ENCODE measurements around the gene SERPINB4.
"Not testable (repeated sequence)": the region's sequence is repeated elsewhere in the genome, so short reads cannot be mapped to it uniquely, and the experiment has no call there.

The SERPINB4 gene

DNA sequence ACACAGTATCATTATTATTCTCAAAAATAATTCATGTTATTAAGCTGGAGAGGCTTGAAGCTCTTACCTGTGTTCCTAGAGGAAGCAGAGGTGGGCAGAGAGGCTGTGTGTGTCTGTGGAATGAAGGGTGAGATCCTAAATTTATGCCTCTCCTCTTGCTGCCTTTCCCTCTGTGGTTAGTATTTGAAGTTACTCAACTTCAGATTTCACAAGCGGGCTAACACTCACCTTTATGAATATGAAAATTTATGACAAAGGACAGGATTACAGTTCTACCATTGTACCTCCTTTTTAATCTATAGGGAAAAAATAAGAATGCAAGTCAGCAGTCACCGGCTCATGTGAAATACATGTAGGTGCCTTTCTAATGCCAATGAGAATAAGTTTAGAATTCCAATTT is at the start of gene SERPINB4:
Gene SERPINB4 (minus strand): TSS at position 115 of the 400 bp plus-strand sequence. CDS start 679 bp downstream, outside the sequence.
- H3K27ac Mint-ChIP-seq, H3K4me1 Mint-ChIP-seq, H3K4me3 Mint-ChIP-seq, DNase-seq, H3K27me3 Mint-ChIP-seq, ATAC-seq, H3K9me3 Mint-ChIP-seq: not testable (repeated sequence)

GRCh38 chr18:63689064-63689463 is 45.0 kb upstream of the SERPINB4 start:
- H3K4me3 Mint-ChIP-seq = no peak overlapping the region
- no peaks in the 10 kb centered on the region for H3K4me1 Mint-ChIP-seq
- no peaks in the 10 kb centered on the region for H3K27me3 Mint-ChIP-seq
- ATAC-seq (no peak), DNase-seq (no peak)
- peaks cover 6 to 14% of the 10 kb centered on the region in 2 donors for H3K9me3 Mint-ChIP-seq
- H3K27ac Mint-ChIP-seq = no peak overlapping the region

DNA sequence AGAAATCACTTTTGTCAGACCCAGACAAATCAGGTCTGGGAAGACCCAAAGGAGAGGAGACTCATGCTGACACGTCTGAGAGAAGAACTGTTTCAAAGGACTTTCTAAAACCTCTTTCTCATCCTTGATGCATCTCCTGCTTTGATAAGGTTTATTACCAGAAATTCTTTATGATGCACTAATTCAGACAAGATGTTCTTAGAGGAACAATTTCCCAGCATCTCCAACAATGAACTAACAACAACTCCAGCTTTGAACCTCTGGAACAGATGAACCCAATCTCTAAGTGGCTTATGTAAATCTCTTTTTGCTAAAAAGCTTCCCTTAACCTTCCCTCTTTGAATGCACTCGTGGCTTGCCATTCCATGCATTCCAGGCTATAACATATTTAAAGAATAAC is 42.8 kb upstream of the SERPINB4 start:
- Mint-ChIP-seq H3K4me3 (no peak overlapping the region), H3K27ac (no peak overlapping the region), H3K4me1 (no peaks in the 10 kb centered on the region), H3K27me3 (no peaks in the 10 kb centered on the region), H3K9me3 (peaks cover 6 to 13% of the 10 kb centered on the region in 2 donors)
- DNase-seq = no peak
- ATAC-seq = no peak

DNA sequence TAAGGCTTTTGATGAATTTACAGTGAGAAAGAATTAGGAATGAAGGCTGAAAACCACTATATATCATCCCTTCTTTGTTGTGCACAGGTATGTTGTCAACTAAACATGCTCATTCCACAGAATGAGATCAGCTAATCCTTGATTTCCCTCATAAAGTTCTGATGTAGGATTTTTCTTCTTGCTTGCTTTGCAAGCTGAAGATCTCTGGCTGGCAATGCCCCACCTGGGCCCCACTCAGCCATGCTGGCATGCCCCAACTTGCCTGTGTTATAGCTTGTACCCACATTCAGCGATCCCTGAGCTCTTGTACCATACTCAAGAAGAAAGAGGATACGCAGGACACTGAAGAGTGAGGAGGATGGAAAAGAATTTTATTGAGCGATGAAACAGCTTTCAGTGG is 40.7 kb upstream of the SERPINB4 start:
- H3K4me1 Mint-ChIP-seq = no peaks in the 10 kb centered on the region
- DNase-seq = no peak
- H3K27ac Mint-ChIP-seq = no peak overlapping the region
- no peak for ATAC-seq
- no peaks in the 10 kb centered on the region for H3K27me3 Mint-ChIP-seq
- peaks cover 6 to 12% of the 10 kb centered on the region in 2 donors for H3K9me3 Mint-ChIP-seq
- H3K4me3 Mint-ChIP-seq = no peak overlapping the region

DNA sequence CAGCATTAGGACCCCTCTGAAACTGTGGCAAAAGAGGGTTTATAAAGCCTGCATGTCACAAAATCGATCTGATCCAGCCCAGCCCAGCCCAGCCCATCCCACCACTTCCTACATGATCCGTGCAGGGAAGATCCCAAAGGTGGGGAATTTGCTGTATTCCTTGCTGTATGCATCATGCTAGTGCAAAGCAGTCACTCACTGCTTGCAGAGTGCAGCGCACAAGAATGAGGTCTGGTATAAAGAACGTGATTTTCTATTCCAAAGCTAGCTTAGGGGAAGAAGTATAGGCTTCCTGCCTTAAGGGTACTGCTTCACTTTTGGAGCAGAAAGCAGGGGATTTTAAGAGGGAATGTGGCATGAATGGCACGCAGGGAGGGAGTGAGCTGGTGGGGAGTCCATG is 39.8 kb upstream of the SERPINB4 start:
- Mint-ChIP-seq H3K4me1 (no peaks in the 10 kb centered on the region), H3K27ac (no peak overlapping the region), H3K9me3 (peaks cover under 1 to 5% of the 10 kb centered on the region in 2 donors), H3K4me3 (no peak overlapping the region), H3K27me3 (no peaks in the 10 kb centered on the region)
- ATAC-seq (no peak), DNase-seq (no peak)

- DNase-seq (no peak), ATAC-seq (no peak)
- H3K27ac Mint-ChIP-seq = no peak overlapping the region
- H3K4me1 Mint-ChIP-seq = no peaks in the 10 kb centered on the region
- H3K27me3 Mint-ChIP-seq = no peaks in the 10 kb centered on the region
- peaks cover 0 to 5% of the 10 kb centered on the region in 2 donors for H3K9me3 Mint-ChIP-seq
- no peak overlapping the region for H3K4me3 Mint-ChIP-seq
Observed at GRCh38 chr18:63683152-63683551, 39.1 kb upstream of the SERPINB4 start.

GRCh38 chr18:63681449-63682340 is 37.6 kb upstream of the SERPINB4 start:
- H3K27me3 Mint-ChIP-seq = no peaks in the 10 kb centered on the region
- H3K9me3 Mint-ChIP-seq = peaks cover 0 to 5% of the 10 kb centered on the region in 2 donors
- DNase-seq (no peak), ATAC-seq (no peak)
- no peaks in the 10 kb centered on the region for H3K4me1 Mint-ChIP-seq
- H3K4me3 Mint-ChIP-seq = no peak overlapping the region
- H3K27ac Mint-ChIP-seq = no peak overlapping the region

GRCh38 chr18:63679820-63680606 is 36.0 kb upstream of the SERPINB4 start:
- H3K4me3 Mint-ChIP-seq = no peak overlapping the region
- no peaks in the 10 kb centered on the region for H3K27me3 Mint-ChIP-seq
- peaks cover 0 to 5% of the 10 kb centered on the region in 2 donors for H3K9me3 Mint-ChIP-seq
- no peak overlapping the region for H3K27ac Mint-ChIP-seq
- DNase-seq (no peak), ATAC-seq (no peak)
- H3K4me1 Mint-ChIP-seq = no peaks in the 10 kb centered on the region

GRCh38 chr18:63677500-63678225 is 33.6 kb upstream of the SERPINB4 start:
- DNase-seq = no peak
- no peak overlapping the region for H3K27ac Mint-ChIP-seq
- no peak overlapping the region for H3K4me3 Mint-ChIP-seq
- no peaks in the 10 kb centered on the region for H3K4me1 Mint-ChIP-seq
- H3K27me3 Mint-ChIP-seq = no peaks in the 10 kb centered on the region
- peaks cover 0 to 5% of the 10 kb centered on the region in 2 donors for H3K9me3 Mint-ChIP-seq
- ATAC-seq = no peak

DNA sequence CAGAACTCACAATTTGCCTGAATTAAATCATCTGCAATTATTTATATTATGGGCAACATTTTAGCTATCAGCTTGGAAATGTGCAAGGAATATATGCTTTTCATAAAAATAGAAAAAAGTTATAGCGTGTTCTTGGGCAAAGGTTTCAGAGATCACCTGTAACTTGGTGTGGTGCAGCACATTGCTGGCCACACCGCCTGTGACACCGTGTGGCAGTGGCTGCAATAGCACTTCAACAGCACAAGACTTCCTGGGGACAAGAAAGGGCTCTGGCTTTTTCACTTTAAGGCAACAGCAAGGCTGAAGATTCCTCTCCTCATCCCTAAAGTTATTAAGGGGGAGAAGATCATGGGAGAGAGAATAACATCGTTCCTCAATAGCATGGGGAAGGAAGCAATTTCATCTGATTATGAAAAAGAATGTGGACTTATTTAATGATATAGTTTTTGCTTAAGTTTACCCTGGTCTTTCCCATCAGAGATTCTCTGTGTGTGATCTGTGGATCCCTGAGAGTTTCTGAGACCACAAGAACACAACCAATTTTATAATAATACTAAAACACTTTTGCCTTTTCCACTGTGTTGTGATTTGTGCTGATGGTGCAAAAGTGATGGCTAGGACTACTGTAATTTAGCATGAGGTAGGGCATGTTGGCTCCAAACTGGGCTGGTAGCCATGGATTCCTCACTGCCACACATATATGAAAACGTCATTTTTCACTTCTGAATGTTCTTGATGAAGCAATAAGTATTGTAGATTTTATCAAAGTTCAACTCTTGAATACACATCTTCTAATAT is 32.7 kb upstream of the SERPINB4 start:
- DNase-seq (no peak), ATAC-seq (no peak)
- Mint-ChIP-seq H3K4me3 (no peak overlapping the region), H3K27ac (no peak overlapping the region), H3K4me1 (no peaks in the 10 kb centered on the region), H3K27me3 (no peaks in the 10 kb centered on the region), H3K9me3 (peaks cover 0 to 5% of the 10 kb centered on the region in 2 donors)

- Mint-ChIP-seq H3K27me3 (peaks cover 4% of the 10 kb centered on the region), H3K9me3 (peaks cover 15 to 17% of the 10 kb centered on the region in 2 donors), H3K4me1 (no peaks in the 10 kb centered on the region), H3K27ac (no peak overlapping the region), H3K4me3 (no peak overlapping the region)
- DNase-seq = no peak
- no peak for ATAC-seq
Observed at GRCh38 chr18:63664571-63664970, 20.5 kb upstream of the SERPINB4 start.

DNA sequence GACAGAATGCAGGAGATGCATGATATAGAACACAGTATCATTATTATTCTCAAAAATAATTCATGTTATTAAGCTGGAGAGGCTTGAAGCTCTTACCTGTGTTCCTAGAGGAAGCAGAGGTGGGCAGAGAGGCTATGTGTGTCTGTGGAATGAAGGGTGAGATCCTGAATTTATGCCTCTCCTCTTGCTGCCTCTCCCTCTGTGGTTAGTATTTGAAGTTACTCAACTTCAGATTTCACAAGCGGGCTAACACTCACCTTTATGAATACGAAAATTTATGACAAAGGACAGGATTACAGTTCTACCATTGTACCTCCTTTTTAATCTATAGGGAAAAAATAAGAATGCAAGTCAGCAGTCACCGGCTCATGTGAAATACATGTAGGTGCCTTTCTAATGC is 17.7 kb upstream of the SERPINB4 start, which contains the start of gene SERPINB3:
Gene SERPINB3 (minus strand): TSS at position 144 of the 400 bp plus-strand sequence. CDS start 677 bp downstream, outside the sequence.
- not testable (repeated sequence) for H3K27me3 Mint-ChIP-seq, H3K4me1 Mint-ChIP-seq, H3K4me3 Mint-ChIP-seq, H3K27ac Mint-ChIP-seq, ATAC-seq, DNase-seq
- H3K9me3 Mint-ChIP-seq = peaks cover 10 to 11% of the 10 kb centered on the region in 2 donors

GRCh38 chr18:63658920-63659319 is 14.9 kb upstream of the SERPINB4 start:
- H3K27me3 Mint-ChIP-seq, H3K4me3 Mint-ChIP-seq, ATAC-seq, DNase-seq, H3K27ac Mint-ChIP-seq, H3K4me1 Mint-ChIP-seq, H3K9me3 Mint-ChIP-seq: not testable (repeated sequence)

GRCh38 chr18:63650271-63650670 is 6.2 kb upstream of the SERPINB4 start:
- H3K4me1 Mint-ChIP-seq, DNase-seq, H3K27ac Mint-ChIP-seq, H3K9me3 Mint-ChIP-seq, H3K4me3 Mint-ChIP-seq, ATAC-seq, H3K27me3 Mint-ChIP-seq: not testable (repeated sequence)

GRCh38 chr18:63648241-63648640 is 4.2 kb upstream of the SERPINB4 start:
- ATAC-seq (no peak), DNase-seq (no peak)
- Mint-ChIP-seq H3K4me3 (no peak overlapping the region), H3K9me3 (no peaks in the 10 kb centered on the region), H3K27ac (no peak overlapping the region), H3K4me1 (no peaks in the 10 kb centered on the region), H3K27me3 (no peaks in the 10 kb centered on the region)
